Liver (tissue), 9 donors: ENCODE results near the gene PRAC1. TPM values are rescaled to one million over a fixed set of nuclear protein-coding genes. Genes with fewer than 3 reads are reported as not detected.

Experiments
- DNase-seq: peaks from one replicate; pipeline ENCODE4 v3.0.0-alpha.2; 2017; ENCODE audit warnings: low spot score
- H3K27ac ChIP-seq, 2 donors: one replicate each; pipeline ENCODE4 v1.7.0; 2013; ENCODE audit warnings: inconsistent platforms in 2 of 2, low read length in 2 of 2, control low read depth in 1 of 2, low read depth in 1 of 2, mild to moderate bottlenecking in 1 of 2
- H3K27me3 ChIP-seq, 4 donors: one replicate each; pipeline versions ENCODE4 v1.6.1 to v1.7.0; 2013; ENCODE audit warnings: low read length in 3 of 4, inconsistent platforms in 1 of 4, mild to moderate bottlenecking in 1 of 4, moderate library complexity in 1 of 4; ENCODE audit not compliant: control insufficient read depth in 4 of 4, insufficient read depth in 4 of 4
- H3K36me3 ChIP-seq, 4 donors: one replicate each; pipeline versions ENCODE4 v1.6.1 to v1.7.0; 2013; ENCODE audit warnings: low read length in 3 of 4, mild to moderate bottlenecking in 3 of 4, low read depth in 1 of 4, moderate library complexity in 1 of 4; ENCODE audit not compliant: control insufficient read depth in 4 of 4, insufficient read depth in 3 of 4
- H3K4me1 ChIP-seq, 4 donors: one replicate each; pipeline versions ENCODE4 v1.6.1 to v1.7.0; 2013; ENCODE audit warnings: low read length in 3 of 4, mild to moderate bottlenecking in 3 of 4, moderate library complexity in 1 of 4; ENCODE audit not compliant: control insufficient read depth in 4 of 4, insufficient read depth in 4 of 4
- H3K4me3 ChIP-seq, 3 donors: one replicate each; pipeline versions ENCODE4 v1.6.1 to v1.7.0; 2013; ENCODE audit warnings: low read length in 3 of 3, control low read depth in 1 of 3, low read depth in 1 of 3, mild to moderate bottlenecking in 1 of 3
- H3K9ac ChIP-seq, 2 donors: one replicate each; pipeline ENCODE4 v1.7.0; 2013; ENCODE audit warnings: low read length in 2 of 2, mild to moderate bottlenecking in 2 of 2, moderate library complexity in 2 of 2, control low read depth in 1 of 2, low read depth in 1 of 2
- H3K9me3 ChIP-seq, 4 donors: one replicate each; pipeline versions ENCODE4 v1.6.1 to v1.7.0; 2013; ENCODE audit warnings: low read length in 3 of 4; ENCODE audit not compliant: control insufficient read depth in 4 of 4
- ATF3 ChIP-seq: IDR thresholded peaks from 2 replicates; pipeline ENCODE4 v1.6.1; 2016; ENCODE audit warnings: antibody characterized with exemption
- CTCF ChIP-seq: fragments of 150-350 bp; IDR thresholded peaks from 2 replicates; pipeline ENCODE4 v1.5.1; 2017; ENCODE audit warnings: improper control_type of control experiment, low read depth, low read length; ENCODE audit not compliant: missing input control
- EGR1 ChIP-seq, 2 donors: IDR thresholded peaks; 2 replicates each; pipeline ENCODE4 v1.6.1; 2016 to 2018; ENCODE audit warnings: antibody characterized with exemption in 2 of 2, low read depth in 2 of 2
- FOXA1 ChIP-seq: IDR thresholded peaks from 2 replicates; pipeline ENCODE4 v1.6.1; 2016; ENCODE audit warnings: antibody characterized with exemption
- FOXA2 ChIP-seq: IDR thresholded peaks from 2 replicates; pipeline ENCODE4 v1.6.1; 2016; ENCODE audit warnings: antibody characterized with exemption
- GABPA ChIP-seq, 2 donors: IDR thresholded peaks in 1 of 2; conservative IDR thresholded peaks in 1 of 2; 2 replicates each; pipeline ENCODE4 v1.6.1; 2016; ENCODE audit warnings: antibody characterized with exemption in 2 of 2, mild to moderate bottlenecking in 1 of 2, moderate library complexity in 1 of 2
- HNF4A ChIP-seq, 2 donors: conservative IDR thresholded peaks; 2 replicates each; pipeline ENCODE4 v1.6.1; 2016; ENCODE audit warnings: antibody characterized with exemption in 2 of 2, mild to moderate bottlenecking in 2 of 2
- HNF4G ChIP-seq: IDR thresholded peaks from 2 replicates; pipeline ENCODE4 v1.6.1; 2016; ENCODE audit warnings: antibody characterized with exemption
- MAX ChIP-seq: IDR thresholded peaks from 2 replicates; pipeline ENCODE4 v1.6.1; 2016; ENCODE audit warnings: antibody characterized with exemption
- NR2F2 ChIP-seq: IDR thresholded peaks from 2 replicates; pipeline ENCODE4 v1.6.1; 2016; ENCODE audit warnings: antibody characterized with exemption
- RAD21 ChIP-seq, 2 donors: IDR thresholded peaks; 2 replicates each; pipeline ENCODE4 v1.6.1; 2016; ENCODE audit warnings: antibody characterized with exemption in 2 of 2, mild to moderate bottlenecking in 2 of 2
- REST ChIP-seq: IDR thresholded peaks from 2 replicates; pipeline ENCODE4 v1.6.1; 2016; ENCODE audit warnings: antibody characterized with exemption, mild to moderate bottlenecking
- TAF1 ChIP-seq: conservative IDR thresholded peaks from 2 replicates; pipeline ENCODE4 v1.6.1; 2016; ENCODE audit warnings: antibody characterized with exemption, mild to moderate bottlenecking
- YY1 ChIP-seq: IDR thresholded peaks from 2 replicates; pipeline ENCODE4 v1.6.1; 2016; ENCODE audit warnings: antibody characterized with exemption, mild to moderate bottlenecking
- ZBTB33 ChIP-seq: IDR thresholded peaks from 2 replicates; pipeline ENCODE4 v1.6.1; 2016; ENCODE audit warnings: antibody characterized with exemption
- WGBS: extraction: QIAGEN DNeasy Blood & Tissue Kit; methylation state at CpG from one replicate; pipeline ENCODE4 v1.1.7; 2013; 5-methylcytosine and 5-hydroxymethylcytosine counted together
- polyA plus RNA-seq, 2 donors: library from polyadenylated mRNA; stranded (reverse) in 1 of 2; unstranded in 1 of 2; fragments of 200-250 nt in 1 of 2; fragments of >200 nt in 1 of 2; fragmentation: Nextera tagmentation in 1 of 2; extraction: Ambion mirVana in 1 of 2; gene quantifications; one replicate each; pipeline versions ENCODE4 v1.2.1 to v1.2.3, GENCODE V29; 2013 to 2015
- total RNA-seq, 2 donors: library from RNA; depleted of rRNA; stranded (reverse); fragments of >200 nt; gene quantifications; one replicate each; pipeline ENCODE4 v1.2.3, GENCODE V29; 2014
- donor health status: healthy.
- donor health status: healthy.
- donor health status: healthy.
- donor health status: healthy.
- donor health status: healthy.

PRAC1 gene
- total and polyA plus RNA-seq, 4 donors, result not detected

- TF ChIP-seq HNF4A (conservative IDR thresholded peaks at IDR 0.05) (no peak), FOXA1 (no peak), EGR1 (IDR thresholded peaks at IDR 0.05; ENCODE audit: low read depth in 2 of 2) (no peak), CTCF (no peak), YY1 (no peak), REST (no peak), TAF1 (no peak), ATF3 (no peak), FOXA2 (no peak), NR2F2 (no peak), GABPA (IDR thresholded peaks at IDR 0.05 in 1 of 2, conservative IDR thresholded peaks at IDR 0.05 in 1 of 2) (no peak), ZBTB33 (no peak), HNF4G (no peak), RAD21 (IDR thresholded peaks at IDR 0.05) (no peak), MAX (no peak)
- H3K27ac ChIP-seq, result no peak overlapping the region
- H3K9ac ChIP-seq, result no peak overlapping the region
- no peak overlapping the region for H3K4me3 ChIP-seq
- no peaks in the 10 kb centered on the region for H3K36me3 ChIP-seq
- H3K9me3 ChIP-seq, result peaks cover 0 to 11% (median 0%) of the 10 kb centered on the region in 4 donors
- H3K4me1 ChIP-seq, result peaks cover 0 to 24% (median 3%) of the 10 kb centered on the region in 4 donors
- no peak for DNase-seq
- 7% methylated on average over 37 of the region's 37 CpGs for WGBS
- H3K27me3 ChIP-seq, result peaks cover 8 to 45% (median 26%) of the 10 kb centered on the region in 4 donors
Observed at GRCh38 chr17:48719642-48720265, 2.6 kb downstream of the PRAC1 start.
